GM23338 (cell line): Measurements from ENCODE around the gene VOPP1.

ENCODE experiments used
- CREB1 ChIP-seq: fragments of 250-450 bp; sonication (Bioruptor Pico); IDR thresholded peaks from 2 replicates; pipeline ENCODE4 v1.5.0; 2020; ENCODE audit warnings: low read depth, mild to moderate bottlenecking, moderate library complexity
- CTCF ChIP-seq, 2 experiments: fragments of 200-600 bp in 1 of 2; sonication (generic) in 1 of 2; conservative IDR thresholded peaks; 2 replicates each; pipeline versions ENCODE4 v1.5.1 to v1.6.1; 2016 to 2017; ENCODE audit warnings: antibody characterized with exemption in 2 of 2, low read depth in 2 of 2, mild to moderate bottlenecking in 2 of 2, moderate library complexity in 1 of 2
- POLR2AphosphoS5 ChIP-seq: IDR thresholded peaks from 2 replicates; pipeline ENCODE4 v1.6.1; 2016; ENCODE audit warnings: antibody characterized with exemption, low read depth

GRCh38 chr7:55469271-55469681 lies 103.0 kb downstream of the VOPP1 start:
- TF ChIP-seq POLR2AphosphoS5 (no peak), CTCF (conservative IDR thresholded peaks at IDR 0.05; ENCODE audit: low read depth in 2 of 2) (no peak), CREB1 (CRISPR knock-in tag) (no peak)
